Measurements from ENCODE around the gene PINLYP.

PINLYP gene

GRCh38 chr19:43595999-43596841, 20.6 kb downstream of the PINLYP start, which contains the start of the genes IRGQ and ZNF576:
Gene IRGQ (minus strand): TSS chr19:43596134. CDS start chr19:43595338, 796 bp downstream.
Gene ZNF576 (plus strand): TSS chr19:43596595. CDS start chr19:43597109, 514 bp downstream.
- Histone ChIP-seq H3K4me2 (ENCODE audit: low read length) (peak within 1 kb of the TSS; percentile 100), H2AFZ (ENCODE audit: low read length) (0 out of 2 replicates have a peak within 1 kb of the TSS, but pooled peaks have one; percentile 39), H3K9me3 (ENCODE audit: low read length) (no peaks in the 10 kb centered on the region), H3F3A (ENCODE audit: insufficient read depth, low read length) (no peaks in the 10 kb centered on the region), H3K79me2 (ENCODE audit: insufficient read depth, low read length) (peaks cover 15% of the 10 kb centered on the region), H4K20me1 (ENCODE audit: insufficient read depth, low read length) (no peaks in the 10 kb centered on the region), H3K9ac (ENCODE audit: low read length) (peak within 1 kb of the TSS; percentile 94), H3K27ac (ENCODE audit: low read depth, low read length, poor library complexity, severe bottlenecking) (peak within 1 kb of the TSS; percentile 77), H3K9me2 (ENCODE audit: low read depth, low read length) (no peaks in the 10 kb centered on the region), H3K36me3 (ENCODE audit: insufficient read depth, low read length) (peaks cover 32% of the 10 kb centered on the region), H3K27me3 (ENCODE audit: insufficient read depth, low read length) (no peaks in the 10 kb centered on the region), H3K4me1 (ENCODE audit: insufficient read depth, low read length, severe bottlenecking) (peaks cover 25% of the 10 kb centered on the region), H3K4me3 (ENCODE audit: low read depth, low read length, poor library complexity, severe bottlenecking) (peak within 1 kb of the TSS; percentile 94)
- TF ChIP-seq, protein P1, sequence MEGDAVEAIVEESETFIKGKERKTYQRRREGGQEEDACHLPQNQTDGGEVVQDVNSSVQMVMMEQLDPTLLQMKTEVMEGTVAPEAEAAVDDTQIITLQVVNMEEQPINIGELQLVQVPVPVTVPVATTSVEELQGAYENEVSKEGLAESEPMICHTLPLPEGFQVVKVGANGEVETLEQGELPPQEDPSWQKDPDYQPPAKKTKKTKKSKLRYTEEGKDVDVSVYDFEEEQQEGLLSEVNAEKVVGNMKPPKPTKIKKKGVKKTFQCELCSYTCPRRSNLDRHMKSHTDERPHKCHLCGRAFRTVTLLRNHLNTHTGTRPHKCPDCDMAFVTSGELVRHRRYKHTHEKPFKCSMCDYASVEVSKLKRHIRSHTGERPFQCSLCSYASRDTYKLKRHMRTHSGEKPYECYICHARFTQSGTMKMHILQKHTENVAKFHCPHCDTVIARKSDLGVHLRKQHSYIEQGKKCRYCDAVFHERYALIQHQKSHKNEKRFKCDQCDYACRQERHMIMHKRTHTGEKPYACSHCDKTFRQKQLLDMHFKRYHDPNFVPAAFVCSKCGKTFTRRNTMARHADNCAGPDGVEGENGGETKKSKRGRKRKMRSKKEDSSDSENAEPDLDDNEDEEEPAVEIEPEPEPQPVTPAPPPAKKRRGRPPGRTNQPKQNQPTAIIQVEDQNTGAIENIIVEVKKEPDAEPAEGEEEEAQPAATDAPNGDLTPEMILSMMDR (IDR thresholded peaks at IDR 0.05; ENCODE audit: low read length), result no peak
- no peak for TF ChIP-seq EZH2 (IDR thresholded peaks at IDR 0.05; ENCODE audit: borderline replicate concordance, low read length)

- Histone ChIP-seq H3K9ac (ENCODE audit: low read length) (peak overlapping the region; percentile 94), H3K4me1 (ENCODE audit: insufficient read depth, low read length, severe bottlenecking) (peaks cover 25% of the 10 kb centered on the region), H3K27me3 (ENCODE audit: insufficient read depth, low read length) (no peaks in the 10 kb centered on the region), H3F3A (ENCODE audit: insufficient read depth, low read length) (no peaks in the 10 kb centered on the region), H3K4me2 (ENCODE audit: low read length) (peak overlapping the region; percentile 100), H3K36me3 (ENCODE audit: insufficient read depth, low read length) (peaks cover 39% of the 10 kb centered on the region), H3K27ac (ENCODE audit: low read depth, low read length, poor library complexity, severe bottlenecking) (peak overlapping the region; percentile 77), H2AFZ (ENCODE audit: low read length) (no peak overlapping the region), H3K79me2 (ENCODE audit: insufficient read depth, low read length) (peaks cover 15% of the 10 kb centered on the region), H4K20me1 (ENCODE audit: insufficient read depth, low read length) (no peaks in the 10 kb centered on the region), H3K9me2 (ENCODE audit: low read depth, low read length) (no peaks in the 10 kb centered on the region), H3K4me3 (ENCODE audit: low read depth, low read length, poor library complexity, severe bottlenecking) (peak overlapping the region; percentile 94), H3K9me3 (ENCODE audit: low read length) (no peaks in the 10 kb centered on the region)
- TF ChIP-seq, protein P1 (IDR thresholded peaks at IDR 0.05; ENCODE audit: low read length), result no peak
- TF ChIP-seq EZH2 (IDR thresholded peaks at IDR 0.05; ENCODE audit: borderline replicate concordance, low read length), result no peak
Observed at GRCh38 chr19:43596842-43597461, 21.4 kb downstream of the PINLYP start.

DNA sequence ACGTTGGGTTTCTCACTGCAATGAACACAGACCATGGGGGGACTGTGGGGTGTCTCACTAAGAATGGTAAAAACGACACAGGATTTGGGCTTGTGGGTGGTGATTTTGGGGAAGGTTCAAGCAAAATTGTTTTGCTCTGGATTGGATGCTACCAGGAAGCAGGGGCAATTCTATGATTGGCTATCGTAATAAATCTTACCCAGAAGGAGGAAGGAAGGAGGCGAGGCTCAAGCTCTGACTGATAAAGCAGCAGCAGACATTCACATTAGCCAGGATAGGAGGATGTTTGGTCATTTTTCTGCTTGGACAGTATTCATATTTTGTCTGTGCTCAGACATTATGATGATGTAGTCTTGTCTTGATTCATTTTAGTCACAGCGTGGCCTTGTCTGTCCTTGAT, 22.3 kb downstream of the PINLYP start:
- no peak for TF ChIP-seq EZH2 (IDR thresholded peaks at IDR 0.05; ENCODE audit: borderline replicate concordance, low read length)
- TF ChIP-seq, protein P1 (IDR thresholded peaks at IDR 0.05; ENCODE audit: low read length), result no peak
- Histone ChIP-seq H3K4me3 (ENCODE audit: low read depth, low read length, poor library complexity, severe bottlenecking) (peak overlapping the region; percentile 94), H2AFZ (ENCODE audit: low read length) (no peak overlapping the region), H3K27me3 (ENCODE audit: insufficient read depth, low read length) (no peaks in the 10 kb centered on the region), H3K9me2 (ENCODE audit: low read depth, low read length) (no peaks in the 10 kb centered on the region), H3F3A (ENCODE audit: insufficient read depth, low read length) (no peaks in the 10 kb centered on the region), H3K36me3 (ENCODE audit: insufficient read depth, low read length) (peaks cover 46% of the 10 kb centered on the region), H3K79me2 (ENCODE audit: insufficient read depth, low read length) (peaks cover 15% of the 10 kb centered on the region), H3K9ac (ENCODE audit: low read length) (peak overlapping the region; percentile 94; the same call in 1 of the 2 replicates), H3K27ac (ENCODE audit: low read depth, low read length, poor library complexity, severe bottlenecking) (peak overlapping the region; percentile 77), H3K4me1 (ENCODE audit: insufficient read depth, low read length, severe bottlenecking) (peaks cover 25% of the 10 kb centered on the region), H3K9me3 (ENCODE audit: low read length) (no peaks in the 10 kb centered on the region), H3K4me2 (ENCODE audit: low read length) (peak overlapping the region; percentile 100), H4K20me1 (ENCODE audit: insufficient read depth, low read length) (no peaks in the 10 kb centered on the region)
